Nephron progenitor cell (in vitro differentiated cells): ENCODE results near the gene JCHAIN.
A peak's percentile ranks its signal among the peaks of the same experiment; 100 is the strongest.

Experiments
- DNase-seq: peaks from one replicate; pipeline ENCODE4 v3.0.0; 2021
- H3K27ac Mint-ChIP-seq: 2 replicates; pipeline ENCODE4 v1.8.0; 2021; ENCODE audit warnings: mild to moderate bottlenecking, moderate library complexity, mixed read lengths
- H3K27me3 Mint-ChIP-seq: 2 replicates; pipeline ENCODE4 v1.8.0; 2021; ENCODE audit warnings: mild to moderate bottlenecking, low read depth, mixed read lengths; ENCODE audit not compliant: poor library complexity
- H3K36me3 Mint-ChIP-seq: 2 replicates; pipeline ENCODE4 v1.8.0; 2021; ENCODE audit warnings: low read depth, mixed read lengths
- H3K4me1 Mint-ChIP-seq: 2 replicates; pipeline ENCODE4 v1.8.0; 2021; ENCODE audit warnings: mixed read lengths
- H3K4me3 Mint-ChIP-seq: 2 replicates; pipeline ENCODE4 v1.8.0; 2021; ENCODE audit warnings: mild to moderate bottlenecking, moderate library complexity, mixed read lengths
- H3K9me3 Mint-ChIP-seq: 2 replicates; pipeline ENCODE4 v1.8.0; 2021; ENCODE audit warnings: mild to moderate bottlenecking, moderate library complexity, mixed read lengths
- CTCF ChIP-seq: fragments of 200-600 bp; sonication (generic); IDR thresholded peaks from 2 replicates; pipeline ENCODE4 v1.5.0; 2021; ENCODE audit warnings: antibody characterized with exemption

JCHAIN gene

GRCh38 chr4:70666369-70666768, at the start of gene JCHAIN:
JCHAIN (minus strand) TSS chr4:70666508; CDS start chr4:70666490, 18 bp downstream.
- H3K27me3 Mint-ChIP-seq: peaks cover 15% of the 10 kb centered on the region
- no peak within 1 kb of the TSS for H3K4me3 Mint-ChIP-seq
- H3K36me3 Mint-ChIP-seq: no peaks in the 10 kb centered on the region
- H3K27ac Mint-ChIP-seq: no peak within 1 kb of the TSS
- no peak for TF ChIP-seq CTCF
- H3K4me1 Mint-ChIP-seq: no peaks in the 10 kb centered on the region
- no peaks in the 10 kb centered on the region for H3K9me3 Mint-ChIP-seq
- no peak for DNase-seq

- DNase-seq: no peak
- H3K36me3 Mint-ChIP-seq: no peaks in the 10 kb centered on the region
- no peaks in the 10 kb centered on the region for H3K9me3 Mint-ChIP-seq
- peaks cover 5% of the 10 kb centered on the region for H3K27me3 Mint-ChIP-seq
- peaks cover 36% of the 10 kb centered on the region for H3K4me1 Mint-ChIP-seq
- H3K27ac Mint-ChIP-seq: peak overlapping the region; percentile 39
- no peak overlapping the region for H3K4me3 Mint-ChIP-seq
- TF ChIP-seq CTCF: no peak
Measured at GRCh38 chr4:70715097-70715496, 48.8 kb upstream of the JCHAIN start.

GRCh38 chr4:70714079-70714887, 48.0 kb upstream of the JCHAIN start:
- H3K4me1 Mint-ChIP-seq: peaks cover 44% of the 10 kb centered on the region
- DNase-seq: no peak
- no peak overlapping the region for H3K4me3 Mint-ChIP-seq
- no peak for TF ChIP-seq CTCF
- H3K9me3 Mint-ChIP-seq: no peaks in the 10 kb centered on the region
- peaks cover 5% of the 10 kb centered on the region for H3K27me3 Mint-ChIP-seq
- no peaks in the 10 kb centered on the region for H3K36me3 Mint-ChIP-seq
- H3K27ac Mint-ChIP-seq: no peak overlapping the region

GRCh38 chr4:70713453-70714078, 47.3 kb upstream of the JCHAIN start:
- Mint-ChIP-seq H3K4me1 (peaks cover 46% of the 10 kb centered on the region), H3K36me3 (no peaks in the 10 kb centered on the region), H3K9me3 (no peaks in the 10 kb centered on the region), H3K27me3 (peaks cover 5% of the 10 kb centered on the region), H3K27ac (peak overlapping the region; percentile 71), H3K4me3 (no peak overlapping the region)
- no peak for TF ChIP-seq CTCF
- DNase-seq: no peak

- Mint-ChIP-seq H3K4me1 (peaks cover 46% of the 10 kb centered on the region), H3K27me3 (peaks cover 5% of the 10 kb centered on the region), H3K4me3 (no peak overlapping the region), H3K36me3 (no peaks in the 10 kb centered on the region), H3K9me3 (no peaks in the 10 kb centered on the region), H3K27ac (peak overlapping the region; percentile 71)
- no peak for DNase-seq
- no peak for TF ChIP-seq CTCF
Measured at GRCh38 chr4:70712604-70713452, 46.5 kb upstream of the JCHAIN start.
